ENCODE data around the gene SMARCD3. TPM values are rescaled to one million over a fixed set of nuclear protein-coding genes. Genes with fewer than 3 reads are reported as not detected.

The SMARCD3 gene
- total RNA-seq, 1 experiment from 2014 or later, result 4.6 TPM

DNA sequence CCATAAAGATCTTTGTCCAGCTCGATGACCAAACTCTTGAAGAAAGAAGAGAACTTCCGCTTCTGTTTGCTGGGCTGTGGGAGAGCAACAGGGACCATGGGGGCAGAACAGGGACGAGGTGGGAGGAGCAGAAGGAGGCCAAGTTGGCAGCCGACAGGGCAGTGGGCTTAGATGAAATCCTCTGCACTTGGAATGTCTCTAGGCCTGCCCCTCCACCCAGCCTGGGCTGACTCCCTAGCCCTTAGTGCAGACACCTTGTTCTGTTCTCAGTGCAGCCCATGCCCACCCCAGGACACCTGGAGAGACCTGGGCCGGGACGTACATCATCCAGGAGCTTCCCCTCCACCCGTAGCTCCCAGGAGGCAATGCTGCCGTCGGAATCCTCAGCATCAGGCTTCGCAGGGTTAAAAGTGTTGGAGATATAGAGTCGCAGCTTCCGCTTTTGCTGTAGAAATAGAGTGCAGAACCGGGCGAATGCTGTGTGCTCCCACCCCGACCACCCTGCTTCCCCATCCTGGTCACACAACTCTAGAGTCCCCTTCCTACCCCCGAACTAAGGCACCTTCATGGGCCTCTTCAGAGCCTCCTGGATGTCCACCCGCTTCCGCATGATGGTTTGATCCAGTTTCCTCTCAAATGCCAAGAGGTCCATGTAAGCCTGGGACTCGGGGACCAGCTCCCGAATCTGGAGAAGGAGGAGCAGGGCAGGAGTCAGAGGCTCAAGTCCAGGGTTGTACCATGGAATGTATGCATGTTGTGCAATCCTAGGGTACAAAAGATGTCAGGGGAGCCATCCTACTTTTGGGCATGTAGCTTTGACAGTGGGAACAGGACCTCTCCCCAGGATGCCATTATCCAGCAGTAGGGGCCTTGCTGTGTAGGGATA, 6.1 kb downstream of the SMARCD3 start:
- POLR2A ChIA-PET (ENCODE audit: unreplicated experiment), result interaction anchor here (0.6 kb wide), 1 partner anchor 10 kb away, joined by 4 read pairs; the partner anchor contains the start of gene CHPF2
- H3K9me3 ChIP-seq (ENCODE audit: insufficient read depth, low read depth), result no peaks in the 10 kb centered on the region
- H2AFZ ChIP-seq, result no peak overlapping the region
- H3K27me3 ChIP-seq (ENCODE audit: insufficient read depth, low read depth), result peaks cover 14% of the 10 kb centered on the region; the same call in 1 of the 2 replicates
- H3K4me1 ChIP-seq (replicated peaks; ENCODE audit: insufficient read depth), result no peaks in the 10 kb centered on the region
- H3F3A ChIP-seq (ENCODE audit: insufficient read depth, low read depth), result peaks cover 16% of the 10 kb centered on the region
- H4K20me1 ChIP-seq (ENCODE audit: insufficient read depth), result peaks cover 14% of the 10 kb centered on the region; the same call in 1 of the 2 replicates
- H3K4me3 ChIP-seq, result no peak overlapping the region
- intact Hi-C loops (cut with micrococcal nuclease; ENCODE audit: unreplicated experiment), result loop anchor here (5.0 kb wide), 1 partner anchor 70 kb away; no protein-coding TSS in a partner anchor
- 0 out of 2 replicates have a peak, but pooled peaks cover 6% of the 10 kb centered on the region for H3K36me3 ChIP-seq (ENCODE audit: low read depth)
- H3K4me2 ChIP-seq, result no peak overlapping the region
- TF ChIP-seq EZH2 (IDR thresholded peaks at IDR 0.05; ENCODE audit: low read depth), result no peak
- TF ChIP-seq, protein P1, sequence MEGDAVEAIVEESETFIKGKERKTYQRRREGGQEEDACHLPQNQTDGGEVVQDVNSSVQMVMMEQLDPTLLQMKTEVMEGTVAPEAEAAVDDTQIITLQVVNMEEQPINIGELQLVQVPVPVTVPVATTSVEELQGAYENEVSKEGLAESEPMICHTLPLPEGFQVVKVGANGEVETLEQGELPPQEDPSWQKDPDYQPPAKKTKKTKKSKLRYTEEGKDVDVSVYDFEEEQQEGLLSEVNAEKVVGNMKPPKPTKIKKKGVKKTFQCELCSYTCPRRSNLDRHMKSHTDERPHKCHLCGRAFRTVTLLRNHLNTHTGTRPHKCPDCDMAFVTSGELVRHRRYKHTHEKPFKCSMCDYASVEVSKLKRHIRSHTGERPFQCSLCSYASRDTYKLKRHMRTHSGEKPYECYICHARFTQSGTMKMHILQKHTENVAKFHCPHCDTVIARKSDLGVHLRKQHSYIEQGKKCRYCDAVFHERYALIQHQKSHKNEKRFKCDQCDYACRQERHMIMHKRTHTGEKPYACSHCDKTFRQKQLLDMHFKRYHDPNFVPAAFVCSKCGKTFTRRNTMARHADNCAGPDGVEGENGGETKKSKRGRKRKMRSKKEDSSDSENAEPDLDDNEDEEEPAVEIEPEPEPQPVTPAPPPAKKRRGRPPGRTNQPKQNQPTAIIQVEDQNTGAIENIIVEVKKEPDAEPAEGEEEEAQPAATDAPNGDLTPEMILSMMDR (conservative IDR thresholded peaks at IDR 0.05), result no peak
- CTCF ChIA-PET, result interaction anchor here (0.5 to 1.9 kb wide), 2 partner anchors 15 to 272 kb away, joined by 4 to 23 read pairs; partner anchors contain the start of gene ABCF2
- no peak overlapping the region for H3K27ac ChIP-seq
- no peak for DNase-seq
- no peaks in the 10 kb centered on the region for H3K79me2 ChIP-seq (ENCODE audit: low read depth)
- no peaks in the 10 kb centered on the region for H3K9me2 ChIP-seq (ENCODE audit: insufficient read depth)
- BruUV-seq (replicated peaks), result TSS peak; percentile 7

- no peak for TF ChIP-seq EZH2 (IDR thresholded peaks at IDR 0.05; ENCODE audit: low read depth)
- TF ChIP-seq, protein P1 (conservative IDR thresholded peaks at IDR 0.05), result no peak
- no peaks in the 10 kb centered on the region for H3K4me1 ChIP-seq (replicated peaks; ENCODE audit: insufficient read depth)
- CTCF ChIA-PET, result no interaction called here
- no peak overlapping the region for H3K4me3 ChIP-seq
- H3K27me3 ChIP-seq (ENCODE audit: insufficient read depth, low read depth), result 0 out of 2 replicates have a peak, but pooled peaks cover 11% of the 10 kb centered on the region
- no peak overlapping the region for H3K27ac ChIP-seq
- no TSS peak for BruUV-seq (replicated peaks)
- H2AFZ ChIP-seq, result no peak overlapping the region
- H3K9me3 ChIP-seq (ENCODE audit: insufficient read depth, low read depth), result no peaks in the 10 kb centered on the region
- no peak overlapping the region for H3K4me2 ChIP-seq
- H3K9me2 ChIP-seq (ENCODE audit: insufficient read depth), result no peaks in the 10 kb centered on the region
- H4K20me1 ChIP-seq (ENCODE audit: insufficient read depth), result peaks cover 21% of the 10 kb centered on the region; the same call in 1 of the 2 replicates
- no peak for DNase-seq
- intact Hi-C loops (cut with micrococcal nuclease; ENCODE audit: unreplicated experiment), result loop anchor here (5.0 kb wide), 1 partner anchor 69 kb away; no protein-coding TSS in a partner anchor
- POLR2A ChIA-PET (ENCODE audit: unreplicated experiment), result no interaction called here
- H3K79me2 ChIP-seq (ENCODE audit: low read depth), result no peaks in the 10 kb centered on the region
- peaks cover 16% of the 10 kb centered on the region for H3F3A ChIP-seq (ENCODE audit: insufficient read depth, low read depth)
- 0 out of 2 replicates have a peak, but pooled peaks cover 6% of the 10 kb centered on the region for H3K36me3 ChIP-seq (ENCODE audit: low read depth)
Measured at GRCh38 chr7:151241755-151242096, 6.8 kb downstream of the SMARCD3 start.

- no peak for TF ChIP-seq EZH2 (IDR thresholded peaks at IDR 0.05; ENCODE audit: low read depth)
- TF ChIP-seq, protein P1 (conservative IDR thresholded peaks at IDR 0.05), result no peak
- Histone ChIP-seq H3K4me1 (replicated peaks; ENCODE audit: insufficient read depth) (no peaks in the 10 kb centered on the region), H2AFZ (no peak overlapping the region), H4K20me1 (ENCODE audit: insufficient read depth) (peaks cover 26% of the 10 kb centered on the region), H3F3A (ENCODE audit: insufficient read depth, low read depth) (peaks cover 16% of the 10 kb centered on the region), H3K79me2 (ENCODE audit: low read depth) (peaks cover 4% of the 10 kb centered on the region; the same call in 1 of the 2 replicates), H3K4me2 (no peak overlapping the region), H3K27ac (no peak overlapping the region), H3K9me2 (ENCODE audit: insufficient read depth) (no peaks in the 10 kb centered on the region), H3K9me3 (ENCODE audit: insufficient read depth, low read depth) (no peaks in the 10 kb centered on the region), H3K36me3 (ENCODE audit: low read depth) (0 out of 2 replicates have a peak, but pooled peaks cover 11% of the 10 kb centered on the region), H3K27me3 (ENCODE audit: insufficient read depth, low read depth) (0 out of 2 replicates have a peak, but pooled peaks cover 5% of the 10 kb centered on the region), H3K4me3 (no peak overlapping the region)
- intact Hi-C loops (cut with micrococcal nuclease; ENCODE audit: unreplicated experiment), result loop anchor here (5.0 kb wide), 1 partner anchor 69 kb away; no protein-coding TSS in a partner anchor
- BruUV-seq (replicated peaks), result no TSS peak
- CTCF ChIA-PET, result no interaction called here
- POLR2A ChIA-PET (ENCODE audit: unreplicated experiment), result interaction anchor here (0.7 kb wide), 1 partner anchor 14 kb away, joined by 3 read pairs; no protein-coding TSS in a partner anchor
- no peak for DNase-seq
Measured at GRCh38 chr7:151240942-151241754, 7.3 kb downstream of the SMARCD3 start.
